ENCODE measurements around the gene MSANTD7.
A peak's percentile ranks its signal among the peaks of the same experiment; 100 is the strongest.

Gene MSANTD7

GRCh38 chr10:14822879-14823755, 15.0 kb upstream of the MSANTD7 start:
- Histone ChIP-seq H3K27ac (ENCODE audit: low read depth, low read length) (0 out of 2 replicates have a peak overlapping the region, but pooled peaks have one; percentile 0), H3K79me2 (ENCODE audit: insufficient read depth, low read length) (no peaks in the 10 kb centered on the region), H3K9ac (ENCODE audit: low read length) (no peak overlapping the region; the same call in 1 of the 2 replicates), H3K4me3 (ENCODE audit: insufficient read depth, low read length, poor library complexity, severe bottlenecking) (no peak overlapping the region), H4K20me1 (ENCODE audit: low read depth, low read length) (no peaks in the 10 kb centered on the region), H3K36me3 (ENCODE audit: low read length) (no peaks in the 10 kb centered on the region), H3K9me3 (ENCODE audit: insufficient read depth, low read length) (no peaks in the 10 kb centered on the region), H3K4me2 (ENCODE audit: low read depth, low read length, poor library complexity, severe bottlenecking) (no peak overlapping the region), H3F3A (ENCODE audit: insufficient read depth) (peaks cover 11% of the 10 kb centered on the region; the same call in 1 of the 2 replicates), H3K9me2 (replicated peaks; ENCODE audit: insufficient read depth, low read length) (no peaks in the 10 kb centered on the region), H2AFZ (ENCODE audit: low read depth, low read length, severe bottlenecking) (peak overlapping the region; percentile 24), H3K27me3 (ENCODE audit: low read length) (no peaks in the 10 kb centered on the region)
- TF ChIP-seq, protein P1, sequence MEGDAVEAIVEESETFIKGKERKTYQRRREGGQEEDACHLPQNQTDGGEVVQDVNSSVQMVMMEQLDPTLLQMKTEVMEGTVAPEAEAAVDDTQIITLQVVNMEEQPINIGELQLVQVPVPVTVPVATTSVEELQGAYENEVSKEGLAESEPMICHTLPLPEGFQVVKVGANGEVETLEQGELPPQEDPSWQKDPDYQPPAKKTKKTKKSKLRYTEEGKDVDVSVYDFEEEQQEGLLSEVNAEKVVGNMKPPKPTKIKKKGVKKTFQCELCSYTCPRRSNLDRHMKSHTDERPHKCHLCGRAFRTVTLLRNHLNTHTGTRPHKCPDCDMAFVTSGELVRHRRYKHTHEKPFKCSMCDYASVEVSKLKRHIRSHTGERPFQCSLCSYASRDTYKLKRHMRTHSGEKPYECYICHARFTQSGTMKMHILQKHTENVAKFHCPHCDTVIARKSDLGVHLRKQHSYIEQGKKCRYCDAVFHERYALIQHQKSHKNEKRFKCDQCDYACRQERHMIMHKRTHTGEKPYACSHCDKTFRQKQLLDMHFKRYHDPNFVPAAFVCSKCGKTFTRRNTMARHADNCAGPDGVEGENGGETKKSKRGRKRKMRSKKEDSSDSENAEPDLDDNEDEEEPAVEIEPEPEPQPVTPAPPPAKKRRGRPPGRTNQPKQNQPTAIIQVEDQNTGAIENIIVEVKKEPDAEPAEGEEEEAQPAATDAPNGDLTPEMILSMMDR (IDR thresholded peaks at IDR 0.05; ENCODE audit: insufficient read depth, low read length, poor library complexity, severe bottlenecking), result peak; percentile 76
- no peak for TF ChIP-seq EZH2phosphoT487 (conservative IDR thresholded peaks at IDR 0.05; ENCODE audit: low read length)

GRCh38 chr10:14823966-14824365, 14.1 kb upstream of the MSANTD7 start:
- Histone ChIP-seq H3K4me2 (ENCODE audit: low read depth, low read length, poor library complexity, severe bottlenecking) (no peak overlapping the region), H3K79me2 (ENCODE audit: insufficient read depth, low read length) (no peaks in the 10 kb centered on the region), H3K27me3 (ENCODE audit: low read length) (no peaks in the 10 kb centered on the region), H3K9ac (ENCODE audit: low read length) (no peak overlapping the region), H2AFZ (ENCODE audit: low read depth, low read length, severe bottlenecking) (no peak overlapping the region), H4K20me1 (ENCODE audit: low read depth, low read length) (no peaks in the 10 kb centered on the region), H3K4me3 (ENCODE audit: insufficient read depth, low read length, poor library complexity, severe bottlenecking) (no peak overlapping the region), H3K9me3 (ENCODE audit: insufficient read depth, low read length) (no peaks in the 10 kb centered on the region), H3K36me3 (ENCODE audit: low read length) (no peaks in the 10 kb centered on the region), H3F3A (ENCODE audit: insufficient read depth) (peaks cover 11% of the 10 kb centered on the region; the same call in 1 of the 2 replicates), H3K9me2 (replicated peaks; ENCODE audit: insufficient read depth, low read length) (no peaks in the 10 kb centered on the region), H3K27ac (ENCODE audit: low read depth, low read length) (no peak overlapping the region)
- TF ChIP-seq EZH2phosphoT487 (conservative IDR thresholded peaks at IDR 0.05; ENCODE audit: low read length), result no peak
- TF ChIP-seq, protein P1 (IDR thresholded peaks at IDR 0.05; ENCODE audit: insufficient read depth, low read length, poor library complexity, severe bottlenecking), result no peak

DNA sequence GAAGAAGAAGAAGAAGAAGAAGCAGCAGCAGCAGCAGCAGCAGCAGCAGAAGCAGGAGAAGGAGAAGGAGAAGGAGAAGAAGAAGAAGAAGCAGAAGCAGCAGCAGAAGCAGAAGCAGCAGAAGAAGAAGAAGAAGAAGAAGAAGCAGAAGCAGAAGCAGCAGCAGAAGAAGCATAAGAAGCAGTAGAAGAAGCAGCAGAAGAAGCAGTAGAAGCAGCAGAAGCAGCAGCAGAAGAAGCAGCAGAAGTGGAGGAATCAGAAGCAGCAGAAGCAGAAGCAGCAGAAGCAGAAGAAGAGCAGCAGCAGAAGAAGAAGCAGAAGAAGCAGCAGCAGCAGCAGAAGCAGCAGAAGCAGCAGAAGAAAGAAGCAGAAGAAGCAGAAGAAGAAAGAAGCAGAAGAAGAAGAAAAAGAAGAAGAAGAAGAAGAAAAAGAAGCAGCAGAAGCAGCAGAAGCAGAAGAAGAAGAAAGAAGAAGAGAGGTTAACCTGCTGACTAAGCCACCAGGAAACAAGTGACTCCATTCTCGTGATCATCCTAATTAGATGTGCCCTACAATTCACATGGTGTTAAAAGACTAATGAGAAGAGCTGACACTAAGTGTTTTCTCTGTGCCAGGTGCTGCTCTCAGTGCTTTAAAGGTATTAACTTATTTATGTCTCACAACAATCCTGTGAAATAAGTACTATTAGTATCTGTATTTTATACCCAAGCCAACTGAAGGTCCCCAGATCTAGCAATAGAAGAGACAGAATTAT, 11.9 kb upstream of the MSANTD7 start:
- H3K4me2 ChIP-seq (ENCODE audit: low read depth, low read length, poor library complexity, severe bottlenecking), result peak overlapping the region; percentile 24
- H4K20me1 ChIP-seq (ENCODE audit: low read depth, low read length), result no peaks in the 10 kb centered on the region
- TF ChIP-seq EZH2phosphoT487 (conservative IDR thresholded peaks at IDR 0.05; ENCODE audit: low read length), result no peak
- TF ChIP-seq, protein P1 (IDR thresholded peaks at IDR 0.05; ENCODE audit: insufficient read depth, low read length, poor library complexity, severe bottlenecking), result no peak
- H3K9me2 ChIP-seq (replicated peaks; ENCODE audit: insufficient read depth, low read length), result no peaks in the 10 kb centered on the region
- H3K9ac ChIP-seq (ENCODE audit: low read length), result peak overlapping the region; percentile 17; the same call in 1 of the 2 replicates
- H3K27me3 ChIP-seq (ENCODE audit: low read length), result no peaks in the 10 kb centered on the region
- H3K4me3 ChIP-seq (ENCODE audit: insufficient read depth, low read length, poor library complexity, severe bottlenecking), result no peak overlapping the region
- no peaks in the 10 kb centered on the region for H3K36me3 ChIP-seq (ENCODE audit: low read length)
- no peak overlapping the region for H2AFZ ChIP-seq (ENCODE audit: low read depth, low read length, severe bottlenecking)
- H3K79me2 ChIP-seq (ENCODE audit: insufficient read depth, low read length), result no peaks in the 10 kb centered on the region
- H3K27ac ChIP-seq (ENCODE audit: low read depth, low read length), result peak overlapping the region; percentile 38
- no peaks in the 10 kb centered on the region for H3K9me3 ChIP-seq (ENCODE audit: insufficient read depth, low read length)
- H3F3A ChIP-seq (ENCODE audit: insufficient read depth), result peaks cover 11% of the 10 kb centered on the region; the same call in 1 of the 2 replicates
